Stimulated activated CD4-positive, alpha-beta T cell treated with anti-CD3 and anti-CD28 coated beads, Interleukin-2, amount 100 ng/mL, for 48 hours (primary cell): ENCODE data around the gene EFCAB3.
"Not testable (repeated sequence)": the region's sequence is repeated elsewhere in the genome, so short reads cannot be mapped to it uniquely, and the experiment has no call there.

Experiments
- DNase-seq, 2 donors: peaks; one replicate each; pipeline ENCODE4 v3.0.0-alpha.2; 2020

Gene EFCAB3

DNA sequence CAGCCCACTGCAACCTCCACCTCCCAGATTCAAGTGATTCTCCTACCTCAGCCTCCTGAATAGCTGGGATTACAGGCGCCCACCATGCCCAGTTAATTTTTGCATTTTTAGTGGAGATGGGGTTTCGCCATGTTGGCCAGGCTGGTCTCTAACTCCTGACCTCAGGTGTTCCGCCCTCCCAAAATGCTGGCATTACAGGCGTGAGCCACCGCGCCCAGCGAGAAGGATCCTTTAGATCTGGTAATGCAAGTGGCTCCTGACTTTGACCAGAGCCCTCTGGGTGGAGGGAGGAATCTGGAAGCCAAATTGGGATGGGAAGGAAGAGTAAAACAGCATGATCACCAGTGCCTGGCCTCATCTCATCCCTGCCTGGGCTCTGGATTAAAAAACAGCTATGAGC, 84.9 kb downstream of the EFCAB3 start:
- DNase-seq, result not testable (repeated sequence)
